ENCODE measurements around the gene MDFI. TPM values are rescaled to one million over a fixed set of nuclear protein-coding genes. Genes with fewer than 3 reads are reported as not detected.

MDFI gene
- total and polyA plus RNA-seq, 7 donors = 0.53 to 3.0 (median 0.93) TPM

- Histone ChIP-seq H3K4me1 (no peaks in the 10 kb centered on the region), H3K27ac (no peak overlapping the region), H3K27me3 (ENCODE audit: insufficient read depth in 3 of 3, low read length in 2 of 3) (peaks cover 0 to 1% (median 0%) of the 10 kb centered on the region in 3 donors), H3K4me3 (no peak overlapping the region), H3K36me3 (ENCODE audit: insufficient read depth in 1 of 2, low read depth in 1 of 2) (no peaks in the 10 kb centered on the region), H3K9me3 (no peaks in the 10 kb centered on the region)
- TF ChIP-seq CTCF (IDR thresholded peaks at IDR 0.05) = no peak
- intact Hi-C loops (cut with DNase I) = no loop called here
- WGBS, 3 donors = 83 to 89% (median 84%) methylated on average over 7 of the region's 7 CpGs
- ATAC-seq = no peak
- no peak for DNase-seq
These were observed 36.1 kb downstream of the MDFI start for GRCh38 chr6:41674231-41675000.

GRCh38 chr6:41675176-41675775, 37.0 kb downstream of the MDFI start:
- peaks cover 0 to 1% (median 0%) of the 10 kb centered on the region in 3 donors for H3K27me3 ChIP-seq (ENCODE audit: insufficient read depth in 3 of 3, low read length in 2 of 3)
- WGBS, 3 donors = 86 to 95% (median 91%) methylated on average over 6 of the region's 6 CpGs
- intact Hi-C loops (cut with DNase I) = no loop called here
- no peak for DNase-seq
- no peaks in the 10 kb centered on the region for H3K4me1 ChIP-seq
- no peak for ATAC-seq
- no peaks in the 10 kb centered on the region for H3K9me3 ChIP-seq
- no peak overlapping the region for H3K27ac ChIP-seq
- no peak overlapping the region for H3K4me3 ChIP-seq
- no peaks in the 10 kb centered on the region for H3K36me3 ChIP-seq (ENCODE audit: insufficient read depth in 1 of 2, low read depth in 1 of 2)
- no peak for TF ChIP-seq CTCF (IDR thresholded peaks at IDR 0.05)

GRCh38 chr6:41675992-41676391, 37.7 kb downstream of the MDFI start:
- no peak for TF ChIP-seq CTCF (IDR thresholded peaks at IDR 0.05)
- intact Hi-C loops (cut with DNase I) = no loop called here
- Histone ChIP-seq H3K27ac (no peak overlapping the region), H3K9me3 (no peaks in the 10 kb centered on the region), H3K36me3 (ENCODE audit: insufficient read depth in 1 of 2, low read depth in 1 of 2) (no peaks in the 10 kb centered on the region), H3K4me1 (no peaks in the 10 kb centered on the region), H3K4me3 (no peak overlapping the region), H3K27me3 (ENCODE audit: insufficient read depth in 3 of 3, low read length in 2 of 3) (peaks cover 0 to 1% (median 0%) of the 10 kb centered on the region in 3 donors)
- 92 to 93% (median 93%) methylated on average over 6 of the region's 6 CpGs for WGBS, 3 donors
- DNase-seq (no peak), ATAC-seq (no peak)

GRCh38 chr6:41676431-41676830, 38.2 kb downstream of the MDFI start:
- 90 to 92% (median 90%) methylated on average over 5 of the region's 5 CpGs for whole genome bisulfite sequencing, 3 donors
- H3K27me3 ChIP-seq (ENCODE audit: insufficient read depth in 3 of 3, low read length in 2 of 3) = peaks cover 0 to 1% (median 0%) of the 10 kb centered on the region in 3 donors
- H3K9me3 ChIP-seq = no peaks in the 10 kb centered on the region
- no peak for TF ChIP-seq CTCF (IDR thresholded peaks at IDR 0.05)
- no peak overlapping the region for H3K4me3 ChIP-seq
- ATAC-seq (no peak), DNase-seq (no peak)
- H3K27ac ChIP-seq = no peak overlapping the region
- H3K4me1 ChIP-seq = no peaks in the 10 kb centered on the region
- no peaks in the 10 kb centered on the region for H3K36me3 ChIP-seq (ENCODE audit: insufficient read depth in 1 of 2, low read depth in 1 of 2)
- intact Hi-C loops (cut with DNase I) = no loop called here
